K562 (cell line): ENCODE data around the gene LMO2. TPM values are rescaled to one million over a fixed set of nuclear protein-coding genes. Genes with fewer than 3 reads are reported as not detected.

Experiments
- CREB1 ChIP-seq, 2 experiments: sonication (generic) in 1 of 2; formaldehyde crosslinking in 1 of 2; IDR thresholded peaks; 2 replicates each; pipeline versions ENCODE4 v1.6.1 to v1.8.0; 2012 to 2022; ENCODE audit warnings: inconsistent platforms in 1 of 2, mild to moderate bottlenecking in 1 of 2, missing genetic modification reagents in 1 of 2, moderate library complexity in 1 of 2
- GABPA ChIP-seq: fragments of 200-800 bp; sonication (Bioruptor generic); conservative IDR thresholded peaks from 2 replicates; pipeline ENCODE4 v1.6.1; 2016; ENCODE audit warnings: low read depth, missing genetic modification characterization, missing compliant biosample characterization
- KLF6 ChIP-seq: fragments of 250-450 bp; sonication (Bioruptor Pico); IDR thresholded peaks from 2 replicates; pipeline ENCODE4 v1.4.0; 2020; ENCODE audit warnings: mild to moderate bottlenecking, moderate library complexity, borderline replicate concordance
- NFIX ChIP-seq: fragments of 250-450 bp; sonication (Bioruptor Pico); IDR thresholded peaks from 2 replicates; pipeline ENCODE4 v1.4.0; 2020; ENCODE audit warnings: low read depth, mild to moderate bottlenecking, moderate library complexity
- SMAD4 ChIP-seq: fragments of 250-450 bp; sonication (Bioruptor Pico); conservative IDR thresholded peaks from 2 replicates; pipeline ENCODE4 v1.8.0; 2021; ENCODE audit warnings: inconsistent platforms, mild to moderate bottlenecking, moderate library complexity
- SMARCC2 ChIP-seq: fragments of 450-650 bp; IDR thresholded peaks from 2 replicates; pipeline ENCODE4 v1.6.1; 2017; ENCODE audit warnings: antibody characterized with exemption, moderate library complexity, mild to moderate bottlenecking, low read depth
- ZKSCAN3 ChIP-seq: fragments of 250-450 bp; sonication (Bioruptor Pico); IDR thresholded peaks from 2 replicates; pipeline ENCODE4 v1.4.0; 2020
- ZNF444 ChIP-seq: fragments of 250-450 bp; sonication (Bioruptor Pico); IDR thresholded peaks from 2 replicates; pipeline ENCODE4 v1.4.0; 2020; ENCODE audit warnings: mild to moderate bottlenecking, moderate library complexity
- ZNF76 ChIP-seq: fragments of 250-450 bp; sonication (Bioruptor Pico); IDR thresholded peaks from 2 replicates; pipeline ENCODE4 v1.4.0; 2020; ENCODE audit warnings: mild to moderate bottlenecking, moderate library complexity, borderline replicate concordance
- polyA plus RNA-seq, 8 experiments: library from polyadenylated mRNA; depleted of rRNA in 4 of 8; stranded (reverse) in 5 of 8; unstranded in 3 of 8; fragments of >200 nt; fragmentation: Nextera tagmentation in 2 of 8; fragmentation: Illumina TruSeq in 1 of 8; extraction: Ambion mirVana in 2 of 8; extraction: Trizol in 1 of 8; gene quantifications; 2 replicates each; pipeline versions ENCODE4 v1.2.1 to v1.2.3, GENCODE V29; 2011 to 2014; ENCODE audit warnings: inconsistent platforms in 1 of 8, missing spikeins in 1 of 8
- total RNA-seq, 7 experiments: library from RNA; depleted of rRNA in 6 of 7; stranded (reverse); fragments of >200 nt in 6 of 7; fragmentation: Illumina TruSeq in 2 of 7; extraction: Trizol in 2 of 7; gene quantifications; 2 replicates each; pipeline versions ENCODE4 v1.2.1 to v1.2.3, GENCODE V29; 2011 to 2021; ENCODE audit warnings: low replicate concordance in 1 of 7
- TF ChIP-seq, protein P1 (sequence below): fragments of 450-650 bp; IDR thresholded peaks from 2 replicates; pipeline ENCODE4 v1.6.1; 2016; ENCODE audit warnings: low read depth
- TF ChIP-seq, protein P2 (sequence below): fragments of 250-450 bp; sonication (Bioruptor Pico); IDR thresholded peaks from 2 replicates; pipeline ENCODE4 v1.5.0; 2020; ENCODE audit warnings: mild to moderate bottlenecking
- TF ChIP-seq, protein P3 (sequence below): fragments of 450-650 bp; IDR thresholded peaks from 2 replicates; pipeline ENCODE4 v1.6.1; 2016; ENCODE audit warnings: borderline replicate concordance

LMO2 gene
- total and polyA plus RNA-seq, 9 of the 15 experiments (the other 6 are each of a cell fraction or from before 2014, with no cell fraction given) = 6.9 to 126 (median 91.5) TPM

DNA sequence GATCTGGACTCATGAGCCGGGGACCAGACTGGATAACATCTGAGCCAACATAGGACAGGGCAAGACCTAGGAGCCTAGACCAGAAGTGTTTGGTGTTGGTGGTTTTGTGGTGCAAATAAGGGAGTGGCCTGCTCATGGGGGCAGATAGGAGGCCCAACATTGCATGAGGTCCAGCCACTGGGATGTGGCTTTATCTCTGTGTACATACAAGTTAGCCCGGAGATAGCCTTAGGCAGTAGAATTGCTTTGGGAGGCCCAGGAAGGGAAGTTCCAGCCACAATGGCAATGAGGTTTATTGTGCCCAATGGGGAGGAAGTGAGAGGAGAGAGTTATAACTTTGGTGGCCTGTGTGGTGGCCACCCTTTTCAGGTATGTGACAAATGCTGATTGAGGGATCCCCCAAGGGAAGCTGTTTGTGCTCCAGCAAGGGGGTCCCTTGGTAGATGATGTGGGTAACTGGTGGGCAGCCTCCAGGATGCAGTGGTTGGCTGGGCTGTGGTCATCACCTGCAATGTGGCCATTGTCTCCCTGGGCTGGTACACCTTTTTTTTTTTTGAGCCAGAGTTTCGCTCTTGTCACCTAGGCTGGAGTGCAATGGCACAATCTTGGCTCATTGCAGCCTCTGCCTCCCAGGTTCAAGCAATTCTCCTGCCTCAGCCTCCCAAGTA, 6.4 kb downstream of the LMO2 start (continued):
- TF ChIP-seq, protein P1, sequence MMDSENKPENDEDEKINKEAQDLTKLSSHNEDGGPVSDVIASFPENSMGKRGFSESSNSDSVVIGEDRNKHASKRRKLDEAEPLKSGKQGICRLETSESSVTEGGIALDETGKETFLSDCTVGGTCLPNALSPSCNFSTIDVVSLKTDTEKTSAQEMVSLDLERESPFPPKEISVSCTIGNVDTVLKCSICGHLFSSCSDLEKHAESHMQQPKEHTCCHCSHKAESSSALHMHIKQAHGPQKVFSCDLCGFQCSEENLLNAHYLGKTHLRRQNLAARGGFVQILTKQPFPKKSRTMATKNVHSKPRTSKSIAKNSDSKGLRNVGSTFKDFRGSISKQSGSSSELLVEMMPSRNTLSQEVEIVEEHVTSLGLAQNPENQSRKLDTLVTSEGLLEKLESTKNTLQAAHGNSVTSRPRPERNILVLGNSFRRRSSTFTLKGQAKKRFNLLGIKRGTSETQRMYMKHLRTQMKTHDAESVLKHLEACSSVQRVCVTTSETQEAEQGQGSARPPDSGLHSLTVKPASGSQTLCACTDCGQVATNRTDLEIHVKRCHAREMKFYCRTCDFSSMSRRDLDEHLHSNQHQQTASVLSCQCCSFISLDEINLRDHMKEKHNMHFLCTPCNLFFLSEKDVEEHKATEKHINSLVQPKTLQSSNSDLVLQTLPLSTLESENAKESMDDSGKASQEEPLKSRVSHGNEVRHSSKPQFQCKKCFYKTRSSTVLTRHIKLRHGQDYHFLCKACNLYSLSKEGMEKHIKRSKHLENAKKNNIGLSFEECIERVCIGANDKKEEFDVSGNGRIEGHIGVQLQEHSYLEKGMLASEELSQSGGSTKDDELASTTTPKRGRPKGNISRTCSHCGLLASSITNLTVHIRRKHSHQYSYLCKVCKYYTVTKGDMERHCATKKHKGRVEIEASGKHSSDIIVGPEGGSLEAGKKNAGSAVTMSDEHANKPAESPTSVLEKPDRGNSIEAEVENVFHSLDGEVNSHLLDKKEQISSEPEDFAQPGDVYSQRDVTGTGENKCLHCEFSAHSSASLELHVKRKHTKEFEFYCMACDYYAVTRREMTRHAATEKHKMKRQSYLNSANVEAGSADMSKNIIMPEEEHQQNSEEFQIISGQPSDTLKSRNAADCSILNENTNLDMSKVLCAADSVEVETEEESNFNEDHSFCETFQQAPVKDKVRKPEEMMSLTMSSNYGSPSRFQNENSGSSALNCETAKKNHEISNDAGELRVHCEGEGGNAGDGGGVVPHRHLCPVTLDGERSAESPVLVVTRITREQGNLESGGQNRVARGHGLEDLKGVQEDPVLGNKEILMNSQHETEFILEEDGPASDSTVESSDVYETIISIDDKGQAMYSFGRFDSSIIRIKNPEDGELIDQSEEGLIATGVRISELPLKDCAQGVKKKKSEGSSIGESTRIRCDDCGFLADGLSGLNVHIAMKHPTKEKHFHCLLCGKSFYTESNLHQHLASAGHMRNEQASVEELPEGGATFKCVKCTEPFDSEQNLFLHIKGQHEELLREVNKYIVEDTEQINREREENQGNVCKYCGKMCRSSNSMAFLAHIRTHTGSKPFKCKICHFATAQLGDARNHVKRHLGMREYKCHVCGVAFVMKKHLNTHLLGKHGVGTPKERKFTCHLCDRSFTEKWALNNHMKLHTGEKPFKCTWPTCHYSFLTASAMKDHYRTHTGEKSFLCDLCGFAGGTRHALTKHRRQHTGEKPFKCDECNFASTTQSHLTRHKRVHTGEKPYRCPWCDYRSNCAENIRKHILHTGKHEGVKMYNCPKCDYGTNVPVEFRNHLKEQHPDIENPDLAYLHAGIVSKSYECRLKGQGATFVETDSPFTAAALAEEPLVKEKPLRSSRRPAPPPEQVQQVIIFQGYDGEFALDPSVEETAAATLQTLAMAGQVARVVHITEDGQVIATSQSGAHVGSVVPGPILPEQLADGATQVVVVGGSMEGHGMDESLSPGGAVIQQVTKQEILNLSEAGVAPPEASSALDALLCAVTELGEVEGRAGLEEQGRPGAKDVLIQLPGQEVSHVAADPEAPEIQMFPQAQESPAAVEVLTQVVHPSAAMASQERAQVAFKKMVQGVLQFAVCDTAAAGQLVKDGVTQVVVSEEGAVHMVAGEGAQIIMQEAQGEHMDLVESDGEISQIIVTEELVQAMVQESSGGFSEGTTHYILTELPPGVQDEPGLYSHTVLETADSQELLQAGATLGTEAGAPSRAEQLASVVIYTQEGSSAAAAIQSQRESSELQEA = no peak
- peak; percentile 42; the same call in 1 of the 2 replicates for TF ChIP-seq SMARCC2
- 0 out of 2 replicates have a peak, but pooled peaks have one; percentile 28 for TF ChIP-seq GABPA (tag)
- no peak for TF ChIP-seq ZNF444 (CRISPR knock-in tag)
- TF ChIP-seq CREB1 (IDR thresholded peaks at IDR 0.05) = no peak
- TF ChIP-seq CREB1 (CRISPR knock-in tag; IDR thresholded peaks at IDR 0.05) = 0 out of 2 replicates have a peak, but pooled peaks have one; percentile 19
- TF ChIP-seq, protein P2, sequence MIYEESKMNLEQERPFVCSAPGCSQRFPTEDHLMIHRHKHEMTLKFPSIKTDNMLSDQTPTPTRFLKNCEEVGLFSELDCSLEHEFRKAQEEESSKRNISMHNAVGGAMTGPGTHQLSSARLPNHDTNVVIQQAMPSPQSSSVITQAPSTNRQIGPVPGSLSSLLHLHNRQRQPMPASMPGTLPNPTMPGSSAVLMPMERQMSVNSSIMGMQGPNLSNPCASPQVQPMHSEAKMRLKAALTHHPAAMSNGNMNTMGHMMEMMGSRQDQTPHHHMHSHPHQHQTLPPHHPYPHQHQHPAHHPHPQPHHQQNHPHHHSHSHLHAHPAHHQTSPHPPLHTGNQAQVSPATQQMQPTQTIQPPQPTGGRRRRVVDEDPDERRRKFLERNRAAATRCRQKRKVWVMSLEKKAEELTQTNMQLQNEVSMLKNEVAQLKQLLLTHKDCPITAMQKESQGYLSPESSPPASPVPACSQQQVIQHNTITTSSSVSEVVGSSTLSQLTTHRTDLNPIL = no peak
- TF ChIP-seq, protein P3, sequence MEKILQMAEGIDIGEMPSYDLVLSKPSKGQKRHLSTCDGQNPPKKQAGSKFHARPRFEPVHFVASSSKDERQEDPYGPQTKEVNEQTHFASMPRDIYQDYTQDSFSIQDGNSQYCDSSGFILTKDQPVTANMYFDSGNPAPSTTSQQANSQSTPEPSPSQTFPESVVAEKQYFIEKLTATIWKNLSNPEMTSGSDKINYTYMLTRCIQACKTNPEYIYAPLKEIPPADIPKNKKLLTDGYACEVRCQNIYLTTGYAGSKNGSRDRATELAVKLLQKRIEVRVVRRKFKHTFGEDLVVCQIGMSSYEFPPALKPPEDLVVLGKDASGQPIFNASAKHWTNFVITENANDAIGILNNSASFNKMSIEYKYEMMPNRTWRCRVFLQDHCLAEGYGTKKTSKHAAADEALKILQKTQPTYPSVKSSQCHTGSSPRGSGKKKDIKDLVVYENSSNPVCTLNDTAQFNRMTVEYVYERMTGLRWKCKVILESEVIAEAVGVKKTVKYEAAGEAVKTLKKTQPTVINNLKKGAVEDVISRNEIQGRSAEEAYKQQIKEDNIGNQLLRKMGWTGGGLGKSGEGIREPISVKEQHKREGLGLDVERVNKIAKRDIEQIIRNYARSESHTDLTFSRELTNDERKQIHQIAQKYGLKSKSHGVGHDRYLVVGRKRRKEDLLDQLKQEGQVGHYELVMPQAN = no peak
- TF ChIP-seq NFIX (CRISPR knock-in tag) = no peak
- peak; percentile 80 for TF ChIP-seq SMAD4
- TF ChIP-seq KLF6 (CRISPR knock-in tag) = 0 out of 2 replicates have a peak, but pooled peaks have one; percentile 11
- TF ChIP-seq ZKSCAN3 (CRISPR knock-in tag) = peak; percentile 76
- TF ChIP-seq ZNF76 (CRISPR knock-in tag) = no peak
